ENCODE results near the gene ADGRE2. TPM values are rescaled to one million over a fixed set of nuclear protein-coding genes. Genes with fewer than 3 reads are reported as not detected.
"Not testable (repeated sequence)": the region's sequence is repeated elsewhere in the genome, so short reads cannot be mapped to it uniquely, and the experiment has no call there.

The ADGRE2 gene
- total RNA-seq, result 0.88 and 2.3 TPM in 2 replicates

DNA sequence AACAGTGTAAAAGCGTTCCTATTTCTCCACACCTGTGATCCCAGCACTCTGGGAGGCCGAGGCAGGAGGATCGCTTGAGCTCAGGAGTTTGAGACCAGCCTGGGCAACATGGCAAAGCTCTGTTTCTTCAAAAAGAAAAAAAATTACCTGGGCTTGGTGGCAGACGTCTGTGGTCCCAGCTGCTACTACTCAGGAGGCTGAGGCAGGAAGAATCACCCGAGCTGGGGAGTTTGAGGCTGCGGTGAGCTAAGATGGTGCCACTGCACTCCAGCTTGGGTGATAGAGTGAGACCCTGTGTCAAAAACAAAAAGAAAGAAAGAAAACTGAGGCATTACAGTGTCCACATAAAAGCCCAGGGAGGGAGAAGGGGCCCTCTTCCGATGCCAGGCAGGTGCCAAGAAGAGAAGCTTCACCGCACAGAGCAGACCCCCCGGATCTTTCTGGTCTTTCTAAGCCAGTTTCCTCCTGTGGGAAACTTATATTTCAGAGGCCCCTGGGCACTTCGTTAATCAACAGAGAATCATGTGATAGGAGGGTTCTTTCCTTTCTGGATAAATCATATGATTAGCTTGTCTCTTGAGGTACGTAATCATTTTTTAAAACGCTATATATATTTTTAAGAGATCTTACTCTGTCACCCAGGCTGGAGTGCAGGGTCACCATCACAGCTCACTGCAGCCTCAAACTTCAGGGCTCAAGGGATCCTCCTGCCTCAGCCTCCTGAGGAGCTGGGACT is at the start of gene ADGRE2:
ADGRE2 (minus strand) TSS at position 451 of the 736 bp plus-strand sequence. CDS start 1,804 bp downstream, outside the sequence.
- intact Hi-C loops (cut with micrococcal nuclease), result not testable (repeated sequence)

GRCh38 chr19:14826006-14826405 is 47.6 kb upstream of the ADGRE2 start:
- intact Hi-C loops (cut with micrococcal nuclease), result no loop called here

DNA sequence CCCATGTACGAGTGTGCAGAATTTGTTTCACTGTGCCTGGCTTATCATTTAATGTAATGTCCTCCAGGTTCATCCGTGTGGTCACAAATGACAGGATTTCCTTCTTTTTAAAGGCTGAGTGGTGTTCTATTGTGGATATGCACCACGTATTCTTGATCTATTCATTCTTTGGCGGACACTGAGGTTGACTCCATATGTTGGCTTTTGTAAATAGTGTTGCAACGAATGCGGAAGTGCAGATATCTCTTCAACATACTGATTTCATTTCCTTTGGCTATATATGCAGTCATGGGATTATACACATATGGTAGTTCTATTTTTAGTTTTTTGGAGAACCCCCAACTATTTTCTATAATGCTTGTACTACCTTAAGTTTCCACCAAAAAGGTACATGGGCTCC is 43.6 kb upstream of the ADGRE2 start:
- intact Hi-C loops (cut with micrococcal nuclease), result no loop called here

DNA sequence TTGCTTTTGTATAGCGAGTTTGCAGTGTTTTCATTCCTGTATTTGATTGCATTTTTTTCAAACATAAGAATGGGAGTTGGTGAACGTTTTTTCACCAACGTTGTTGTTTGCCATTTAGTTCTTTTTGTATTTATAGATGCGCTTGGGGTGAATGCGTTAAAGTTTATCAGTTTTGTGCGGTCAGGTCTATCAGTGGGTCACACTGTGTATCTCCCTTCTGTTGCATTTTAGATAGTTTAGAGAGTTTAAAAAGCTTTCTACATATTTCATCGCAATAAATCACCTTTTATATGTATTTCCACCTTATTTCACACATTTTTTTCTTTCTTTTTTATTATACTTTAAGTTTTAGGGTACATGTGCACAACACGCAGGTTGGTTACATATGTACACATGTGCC is 40.2 kb upstream of the ADGRE2 start:
- intact Hi-C loops (cut with micrococcal nuclease), result no loop called here

- intact Hi-C loops (cut with micrococcal nuclease), result no loop called here
Observed at GRCh38 chr19:14817052-14817451, 38.7 kb upstream of the ADGRE2 start.

DNA sequence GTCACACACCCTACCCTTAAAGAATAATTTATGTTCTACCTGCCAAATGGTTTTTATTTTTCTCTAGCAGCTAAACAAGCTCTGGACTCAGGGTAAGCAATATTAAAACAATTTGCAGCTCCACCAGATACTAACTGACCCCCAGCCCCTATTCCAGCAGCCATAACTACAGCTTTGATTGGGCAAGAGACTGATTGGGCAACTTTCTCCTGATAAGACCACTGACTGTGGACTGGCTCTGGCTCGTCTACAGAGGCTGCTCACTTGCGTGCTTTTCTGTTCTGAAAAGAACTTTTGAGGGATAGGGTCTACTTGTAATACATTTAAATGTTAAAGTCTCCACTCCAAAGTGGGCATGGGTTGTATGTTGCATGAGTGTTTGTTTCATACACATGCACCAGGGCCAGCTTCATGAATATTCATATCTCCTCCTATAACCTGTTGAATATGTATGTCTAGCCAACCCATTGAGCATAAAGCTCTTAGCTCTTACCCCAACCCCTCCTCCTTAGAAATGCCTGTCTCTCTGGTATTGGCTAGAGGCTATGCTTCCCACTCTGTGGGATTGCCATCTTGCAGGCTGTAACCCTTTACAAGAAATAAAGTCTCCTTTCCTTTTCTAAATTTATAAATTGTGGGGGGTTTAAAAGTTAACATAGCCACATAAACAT is 36.8 kb upstream of the ADGRE2 start:
- intact Hi-C loops (cut with micrococcal nuclease), result no loop called here

DNA sequence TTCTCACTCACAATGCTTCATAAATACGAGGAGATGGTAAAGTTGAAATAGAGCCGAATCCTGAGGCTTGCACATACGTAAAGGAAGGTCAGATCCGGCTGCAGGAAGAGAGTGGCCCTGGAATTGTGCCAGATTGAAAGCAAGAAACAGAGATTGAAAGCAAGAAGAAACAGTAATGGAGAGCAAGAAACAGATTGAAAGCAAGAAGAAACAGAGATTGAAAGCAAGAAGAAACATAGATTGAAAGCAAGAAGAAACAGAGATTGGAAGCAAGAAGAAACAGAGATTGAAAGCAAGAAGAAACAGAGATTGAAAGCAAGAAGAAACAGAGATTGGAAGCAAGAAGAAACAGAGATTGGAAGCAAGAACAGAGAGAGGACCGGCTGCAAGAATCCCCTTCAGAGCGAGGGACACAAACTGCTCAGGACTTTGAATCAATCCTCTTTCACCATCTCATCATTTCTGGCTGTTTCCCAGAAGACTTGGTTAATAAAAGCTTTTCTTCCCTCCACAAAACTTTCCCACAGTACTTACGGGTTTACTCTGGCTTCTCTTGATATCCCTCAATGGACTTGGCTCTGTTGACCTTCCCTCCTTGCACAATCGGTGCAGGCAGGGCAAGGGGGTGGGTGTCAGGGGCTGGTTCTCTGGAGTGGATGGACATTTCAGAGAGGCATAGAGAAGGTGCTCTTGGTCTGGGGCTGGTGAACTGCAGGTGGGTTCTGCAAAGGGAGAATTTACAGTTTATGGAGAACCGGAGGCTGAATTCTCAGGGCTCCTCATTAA is 31.1 kb upstream of the ADGRE2 start:
- intact Hi-C loops (cut with micrococcal nuclease), result no loop called here

DNA sequence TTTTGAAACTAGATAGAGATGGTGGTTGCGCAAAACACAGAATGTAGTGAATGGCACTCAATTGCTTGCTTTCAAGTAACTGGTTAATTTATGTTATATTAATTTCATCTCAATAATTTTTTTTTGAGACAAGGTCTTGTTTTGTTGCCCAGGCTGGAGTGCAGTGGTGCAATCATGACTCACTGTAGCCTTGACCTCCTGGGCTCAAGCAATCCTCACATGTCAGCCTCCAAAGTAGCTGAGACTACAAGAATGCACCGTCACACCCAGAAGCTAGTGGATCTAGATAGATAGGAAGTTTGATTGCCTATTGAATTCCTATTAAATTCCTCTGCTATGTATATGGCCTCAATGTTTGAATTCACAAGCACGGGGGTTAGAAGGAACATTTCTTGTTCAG is 26.4 kb upstream of the ADGRE2 start:
- intact Hi-C loops (cut with micrococcal nuclease), result no loop called here

GRCh38 chr19:14798760-14799159 is 20.4 kb upstream of the ADGRE2 start:
- intact Hi-C loops (cut with micrococcal nuclease), result no loop called here

GRCh38 chr19:14796021-14796420 is 17.7 kb upstream of the ADGRE2 start:
- intact Hi-C loops (cut with micrococcal nuclease), result no loop called here

GRCh38 chr19:14795078-14795721 is 16.8 kb upstream of the ADGRE2 start:
- intact Hi-C loops (cut with micrococcal nuclease), result no loop called here

GRCh38 chr19:14792250-14792649 is 13.9 kb upstream of the ADGRE2 start:
- intact Hi-C loops (cut with micrococcal nuclease), result not testable (repeated sequence)

DNA sequence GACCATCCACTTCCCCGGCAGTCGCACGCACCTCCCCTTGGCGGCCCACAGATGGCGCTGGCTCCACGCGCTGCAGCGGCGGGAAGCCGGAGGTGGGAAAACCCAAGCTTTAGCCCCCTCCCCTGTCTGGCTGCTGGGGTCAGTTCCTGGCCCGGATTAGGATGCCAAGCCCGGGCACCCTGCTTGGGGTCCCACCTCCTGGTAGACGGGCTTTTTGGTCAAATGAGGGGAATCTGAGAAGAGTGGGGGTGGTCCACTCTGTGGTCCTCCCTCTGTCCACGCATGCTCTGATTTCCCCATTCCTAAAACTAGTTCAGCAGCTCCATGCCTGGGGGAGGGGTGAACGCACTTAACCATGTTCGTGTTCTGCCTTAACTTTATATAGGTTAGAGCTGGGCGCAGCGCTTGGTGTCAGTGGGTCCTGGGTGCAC is 8.1 kb upstream of the ADGRE2 start:
- intact Hi-C loops (cut with micrococcal nuclease), result loop anchor here (5.0 kb wide), 1 partner anchor 214 kb away; the partner anchor contains the start of gene NDUFB7

- intact Hi-C loops (cut with micrococcal nuclease), result loop anchor here (5.0 kb wide), 1 partner anchor 213 kb away; the partner anchor contains the start of gene NDUFB7
Observed at GRCh38 chr19:14785102-14785793, 6.9 kb upstream of the ADGRE2 start.

DNA sequence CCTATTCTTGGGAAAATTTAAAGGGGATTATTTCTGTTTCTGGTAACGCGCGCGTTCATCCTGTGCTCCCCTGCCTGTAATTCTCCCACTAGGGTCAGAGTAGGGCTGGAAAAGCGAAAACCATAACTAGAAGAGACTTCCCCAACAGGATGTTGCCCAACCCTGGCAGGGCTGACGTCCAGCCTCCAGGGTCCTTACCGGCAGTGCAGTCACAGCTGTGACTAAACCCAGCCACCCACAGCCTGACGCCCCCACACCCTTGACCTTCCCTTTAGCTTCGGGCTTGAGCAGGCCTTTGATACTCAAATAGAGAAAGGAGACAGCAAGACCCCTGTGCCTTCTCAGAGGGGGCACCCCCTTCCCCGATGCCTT is 6.4 kb upstream of the ADGRE2 start:
- intact Hi-C loops (cut with micrococcal nuclease), result loop anchor here (5.0 kb wide), 1 partner anchor 212 kb away; the partner anchor contains the start of gene NDUFB7

- intact Hi-C loops (cut with micrococcal nuclease), result not testable (repeated sequence)
Observed at GRCh38 chr19:14783410-14783998, 5.1 kb upstream of the ADGRE2 start.

- intact Hi-C loops (cut with micrococcal nuclease), result no loop called here
Observed at GRCh38 chr19:14782626-14783409, 4.5 kb upstream of the ADGRE2 start.

- intact Hi-C loops (cut with micrococcal nuclease), result not testable (repeated sequence)
Observed at GRCh38 chr19:14781713-14782536, 3.6 kb upstream of the ADGRE2 start.
